A549 (cell line): ENCODE measurements around the gene MMS19. TPM values are rescaled to one million over a fixed set of nuclear protein-coding genes. Genes with fewer than 3 reads are reported as not detected.

Experiments
- ATAC-seq, 2 experiments: fragments of 200-7000 bp in 1 of 2; fragments of >200 bp in 1 of 2; cut with Nextera tagmentation in 1 of 2; cut with Tn5 transposase in 1 of 2; 3 replicates each; pipeline versions ENCODE4 v1.8.0 to v1.9.1; 2018 to 2020; ENCODE audit warnings: mild to moderate bottlenecking in 1 of 2, moderate library complexity in 1 of 2
- CTCF ChIA-PET: fragments of 300-600 bp; sonication (Branson Sonifier 250); formaldehyde crosslinking; extraction: SDS; loops from one replicate; lab custom pipeline; 2021; ENCODE audit warnings: antibody characterized with exemption, inconsistent platforms; lab: Yijun Ruan, JAX
- POLR2A ChIA-PET: fragments of 350-600 bp; formaldehyde crosslinking; extraction: SDS; loops from one replicate; lab custom pipeline; 2021; ENCODE audit warnings: antibody characterized with exemption, inconsistent platforms; lab: Yijun Ruan, JAX
- DNase-seq, 2 experiments: peaks; one replicate each; pipeline versions ENCODE4 v3.0.0 to v3.0.0-alpha.2; 2011 to 2016; ENCODE audit warnings: low read depth in 1 of 2, low spot score in 1 of 2
- FAIRE-seq: peaks from 2 replicates; lab custom pipeline; 2011; peaks lifted over from hg19 to GRCh38; lab: Jason Lieb, UNC
- H3K27ac ChIP-seq, 2 experiments: fragments of >200 bp; sonication (Bioruptor Twin); formaldehyde crosslinking; 3 replicates each; pipeline ENCODE4 v1.5.1; 2016 to 2017
- H3K4me1 ChIP-seq: fragments of >200 bp; sonication (Bioruptor Twin); formaldehyde crosslinking; 3 replicates; pipeline ENCODE4 v1.6.1; 2016
- H3K4me2 ChIP-seq: fragments of >200 bp; sonication (Bioruptor Twin); formaldehyde crosslinking; 3 replicates; pipeline ENCODE4 v1.6.1; 2016
- H3K4me3 ChIP-seq: fragments of >200 bp; sonication (Bioruptor Twin); formaldehyde crosslinking; 3 replicates; pipeline ENCODE4 v1.5.1; 2016
- H3K9me3 ChIP-seq: fragments of >200 bp; sonication (Bioruptor Twin); formaldehyde crosslinking; 3 replicates; pipeline ENCODE4 v1.6.1; 2016
- EHF ChIP-seq: fragments of 250-450 bp; sonication (Bioruptor Pico); IDR thresholded peaks from 2 replicates; pipeline ENCODE4 v1.5.0; 2020; ENCODE audit warnings: mild to moderate bottlenecking
- EP300 ChIP-seq, 2 experiments: fragments of >200 bp; sonication (Bioruptor Twin); formaldehyde crosslinking; IDR thresholded peaks; 2 replicates in 1 of 2; 3 replicates in 1 of 2; pipeline ENCODE4 v1.6.1; 2016 to 2017
- ESRRA ChIP-seq: fragments of 150-350 bp; IDR thresholded peaks from 2 replicates; pipeline ENCODE4 v1.6.1; 2014; ENCODE audit warnings: mild to moderate bottlenecking, low read length, borderline replicate concordance
- FOSB ChIP-seq: fragments of 250-450 bp; sonication (Bioruptor Pico); IDR thresholded peaks from 2 replicates; pipeline ENCODE4 v1.5.0; 2020; ENCODE audit warnings: mild to moderate bottlenecking, moderate library complexity
- HEYL ChIP-seq: fragments of 250-450 bp; sonication (Bioruptor Pico); IDR thresholded peaks from 2 replicates; pipeline ENCODE4 v1.8.0; 2021; ENCODE audit warnings: mild to moderate bottlenecking, moderate library complexity
- MAFK ChIP-seq: fragments of 450-650 bp; IDR thresholded peaks from 2 replicates; pipeline ENCODE4 v1.6.1; 2014; ENCODE audit not compliant: partially characterized antibody
- MYC ChIP-seq: IDR thresholded peaks from 2 replicates; pipeline ENCODE4 v1.6.1; 2012; ENCODE audit warnings: mild to moderate bottlenecking, inconsistent platforms, low read length, improper control_type of control experiment, borderline replicate concordance
- NFE2L2 ChIP-seq: fragments of 150-350 bp; conservative IDR thresholded peaks from 2 replicates; pipeline ENCODE4 v1.6.1; 2014; ENCODE audit warnings: low read length
- NPAS2 ChIP-seq: fragments of 250-450 bp; sonication (Bioruptor Pico); IDR thresholded peaks from 2 replicates; pipeline ENCODE4 v1.8.0; 2022; ENCODE audit warnings: mild to moderate bottlenecking, moderate library complexity, borderline replicate concordance
- RFX5 ChIP-seq: fragments of 450-650 bp; IDR thresholded peaks from 2 replicates; pipeline ENCODE4 v1.7.1; 2014; ENCODE audit warnings: antibody characterized with exemption, mild to moderate bottlenecking, moderate library complexity
- RNF2 ChIP-seq: fragments of 200-600 bp; sonication (generic); IDR thresholded peaks from 2 replicates; pipeline ENCODE4 v1.6.1; 2016; ENCODE audit warnings: low read depth, mild to moderate bottlenecking, antibody characterized with exemption, moderate library complexity, borderline replicate concordance
- SMC3 ChIP-seq: fragments of >200 bp; sonication (Bioruptor Twin); formaldehyde crosslinking; IDR thresholded peaks from 3 replicates; pipeline ENCODE4 v1.6.1; 2018; ENCODE audit warnings: inconsistent platforms
- TFCP2L1 ChIP-seq: fragments of 250-450 bp; sonication (Bioruptor Pico); IDR thresholded peaks from 2 replicates; pipeline ENCODE4 v1.5.0; 2021; ENCODE audit warnings: mild to moderate bottlenecking
- TP53 ChIP-seq: fragments of 250-450 bp; sonication (Bioruptor Pico); IDR thresholded peaks from 2 replicates; pipeline ENCODE4 v1.5.0; 2021; ENCODE audit warnings: mild to moderate bottlenecking, moderate library complexity
- ZNF302 ChIP-seq: fragments of 250-450 bp; sonication (Bioruptor Pico); IDR thresholded peaks from 2 replicates; pipeline ENCODE4 v1.9.0; 2021; ENCODE audit warnings: inconsistent platforms, mild to moderate bottlenecking, moderate library complexity
- WGBS: methylation state at CpG from one replicate; pipeline ENCODE4 v1.1.6; 2017; ENCODE audit errors: missing lambda C conversion rate; 5-methylcytosine and 5-hydroxymethylcytosine counted together
- polyA plus RNA-seq, 4 experiments: library from polyadenylated mRNA; depleted of rRNA in 3 of 4; stranded (reverse); fragments of >200 nt; fragmentation: RNase III in 1 of 4; extraction: RNeasy Plus Mini Kit Qiagen cat#74134 plus additional on column Dnase treatment in 1 of 4; gene quantifications; 2 replicates in 3 of 4; 3 replicates in 1 of 4; pipeline ENCODE4 v1.2.3, GENCODE V29; 2011 to 2017
- TF ChIP-seq, protein P1 (sequence below): IDR thresholded peaks from 2 replicates; pipeline ENCODE4 v1.6.1; 2012
- TF ChIP-seq, protein P2 (sequence below): fragments of >200 bp; sonication (Bioruptor Twin); formaldehyde crosslinking; IDR thresholded peaks from 3 replicates; pipeline ENCODE4 v1.6.1; 2016
- TF ChIP-seq, protein P3 (sequence below): fragments of 250-450 bp; sonication (Bioruptor Pico); IDR thresholded peaks from 2 replicates; pipeline ENCODE4 v1.5.0; 2021; ENCODE audit warnings: mild to moderate bottlenecking, moderate library complexity, borderline replicate concordance
- TF ChIP-seq, protein P4 (sequence below): fragments of 250-450 bp; sonication (Bioruptor Pico); IDR thresholded peaks from 2 replicates; pipeline ENCODE4 v1.5.0; 2020; ENCODE audit warnings: low read depth, mild to moderate bottlenecking, moderate library complexity
- TF ChIP-seq, protein P5 (sequence below): fragments of >200 bp; sonication (Bioruptor Twin); formaldehyde crosslinking; IDR thresholded peaks from 3 replicates; pipeline ENCODE4 v1.5.1; 2016
- TF ChIP-seq, protein P6 (sequence below): fragments of 150-350 bp; IDR thresholded peaks from 2 replicates; pipeline ENCODE4 v1.6.1; 2014; ENCODE audit warnings: low read depth, mild to moderate bottlenecking, low read length

The MMS19 gene
- polyA plus RNA-seq, 2 of the 4 experiments (the other 2 are of a cell fraction), result 60.6 to 65.6 TPM

DNA sequence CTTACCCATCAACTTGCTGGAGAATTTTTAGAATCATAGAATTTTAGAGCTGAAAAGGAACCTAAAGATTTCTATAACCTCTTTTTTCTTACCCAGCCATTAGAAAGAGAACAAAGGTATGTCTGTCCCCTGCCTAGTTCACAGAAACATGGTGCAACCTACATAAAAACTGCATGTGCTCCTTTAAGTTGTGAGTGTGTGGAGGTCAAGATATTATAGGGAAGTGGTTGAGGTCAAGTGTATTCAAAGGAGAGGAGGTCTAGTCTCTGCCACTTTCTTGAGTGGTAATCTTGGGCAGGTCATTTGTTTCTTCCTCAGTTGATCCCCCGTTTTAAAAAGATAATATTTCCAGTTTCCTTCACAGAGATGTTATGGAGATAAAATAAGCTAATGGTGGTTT, 6.9 kb upstream of the MMS19 start:
- no peak overlapping the region for H3K4me2 ChIP-seq
- WGBS, result 65% methylated on average over 1 of the region's 1 CpG
- H3K4me1 ChIP-seq, result peaks cover 2% of the 10 kb centered on the region; the same call in 1 of the 3 replicates
- no peak for TF ChIP-seq TP53 (CRISPR knock-in tag)
- TF ChIP-seq NPAS2, result no peak
- TF ChIP-seq EHF (CRISPR knock-in tag), result no peak
- no peak for TF ChIP-seq MAFK
- TF ChIP-seq, protein P1, sequence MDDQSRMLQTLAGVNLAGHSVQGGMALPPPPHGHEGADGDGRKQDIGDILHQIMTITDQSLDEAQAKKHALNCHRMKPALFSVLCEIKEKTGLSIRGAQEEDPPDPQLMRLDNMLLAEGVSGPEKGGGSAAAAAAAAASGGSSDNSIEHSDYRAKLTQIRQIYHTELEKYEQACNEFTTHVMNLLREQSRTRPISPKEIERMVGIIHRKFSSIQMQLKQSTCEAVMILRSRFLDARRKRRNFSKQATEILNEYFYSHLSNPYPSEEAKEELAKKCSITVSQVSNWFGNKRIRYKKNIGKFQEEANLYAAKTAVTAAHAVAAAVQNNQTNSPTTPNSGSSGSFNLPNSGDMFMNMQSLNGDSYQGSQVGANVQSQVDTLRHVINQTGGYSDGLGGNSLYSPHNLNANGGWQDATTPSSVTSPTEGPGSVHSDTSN, result no peak
- no peak for TF ChIP-seq HEYL (CRISPR knock-in tag)
- TF ChIP-seq, protein P2, sequence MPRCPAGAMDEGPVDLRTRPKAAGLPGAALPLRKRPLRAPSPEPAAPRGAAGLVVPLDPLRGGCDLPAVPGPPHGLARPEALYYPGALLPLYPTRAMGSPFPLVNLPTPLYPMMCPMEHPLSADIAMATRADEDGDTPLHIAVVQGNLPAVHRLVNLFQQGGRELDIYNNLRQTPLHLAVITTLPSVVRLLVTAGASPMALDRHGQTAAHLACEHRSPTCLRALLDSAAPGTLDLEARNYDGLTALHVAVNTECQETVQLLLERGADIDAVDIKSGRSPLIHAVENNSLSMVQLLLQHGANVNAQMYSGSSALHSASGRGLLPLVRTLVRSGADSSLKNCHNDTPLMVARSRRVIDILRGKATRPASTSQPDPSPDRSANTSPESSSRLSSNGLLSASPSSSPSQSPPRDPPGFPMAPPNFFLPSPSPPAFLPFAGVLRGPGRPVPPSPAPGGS, result no peak
- TF ChIP-seq FOSB (CRISPR knock-in tag), result no peak
- no peak for TF ChIP-seq TFCP2L1 (CRISPR knock-in tag)
- TF ChIP-seq SMC3, result no peak
- TF ChIP-seq NFE2L2, result no peak
- TF ChIP-seq, protein P3, sequence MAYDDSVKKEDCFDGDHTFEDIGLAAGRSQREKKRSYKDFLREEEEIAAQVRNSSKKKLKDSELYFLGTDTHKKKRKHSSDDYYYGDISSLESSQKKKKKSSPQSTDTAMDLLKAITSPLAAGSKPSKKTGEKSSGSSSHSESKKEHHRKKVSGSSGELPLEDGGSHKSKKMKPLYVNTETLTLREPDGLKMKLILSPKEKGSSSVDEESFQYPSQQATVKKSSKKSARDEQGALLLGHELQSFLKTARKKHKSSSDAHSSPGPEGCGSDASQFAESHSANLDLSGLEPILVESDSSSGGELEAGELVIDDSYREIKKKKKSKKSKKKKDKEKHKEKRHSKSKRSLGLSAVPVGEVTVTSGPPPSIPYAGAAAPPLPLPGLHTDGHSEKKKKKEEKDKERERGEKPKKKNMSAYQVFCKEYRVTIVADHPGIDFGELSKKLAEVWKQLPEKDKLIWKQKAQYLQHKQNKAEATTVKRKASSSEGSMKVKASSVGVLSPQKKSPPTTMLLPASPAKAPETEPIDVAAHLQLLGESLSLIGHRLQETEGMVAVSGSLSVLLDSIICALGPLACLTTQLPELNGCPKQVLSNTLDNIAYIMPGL (CRISPR knock-in tag), result no peak
- no peak for TF ChIP-seq RNF2
- no peak for TF ChIP-seq RFX5
- TF ChIP-seq, protein P4, sequence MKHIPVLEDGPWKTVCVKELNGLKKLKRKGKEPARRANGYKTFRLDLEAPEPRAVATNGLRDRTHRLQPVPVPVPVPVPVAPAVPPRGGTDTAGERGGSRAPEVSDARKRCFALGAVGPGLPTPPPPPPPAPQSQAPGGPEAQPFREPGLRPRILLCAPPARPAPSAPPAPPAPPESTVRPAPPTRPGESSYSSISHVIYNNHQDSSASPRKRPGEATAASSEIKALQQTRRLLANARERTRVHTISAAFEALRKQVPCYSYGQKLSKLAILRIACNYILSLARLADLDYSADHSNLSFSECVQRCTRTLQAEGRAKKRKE (CRISPR knock-in tag), result no peak
- no peak for TF ChIP-seq ESRRA
- no peak for TF ChIP-seq EP300 (IDR thresholded peaks at IDR 0.05)
- TF ChIP-seq, protein P5, sequence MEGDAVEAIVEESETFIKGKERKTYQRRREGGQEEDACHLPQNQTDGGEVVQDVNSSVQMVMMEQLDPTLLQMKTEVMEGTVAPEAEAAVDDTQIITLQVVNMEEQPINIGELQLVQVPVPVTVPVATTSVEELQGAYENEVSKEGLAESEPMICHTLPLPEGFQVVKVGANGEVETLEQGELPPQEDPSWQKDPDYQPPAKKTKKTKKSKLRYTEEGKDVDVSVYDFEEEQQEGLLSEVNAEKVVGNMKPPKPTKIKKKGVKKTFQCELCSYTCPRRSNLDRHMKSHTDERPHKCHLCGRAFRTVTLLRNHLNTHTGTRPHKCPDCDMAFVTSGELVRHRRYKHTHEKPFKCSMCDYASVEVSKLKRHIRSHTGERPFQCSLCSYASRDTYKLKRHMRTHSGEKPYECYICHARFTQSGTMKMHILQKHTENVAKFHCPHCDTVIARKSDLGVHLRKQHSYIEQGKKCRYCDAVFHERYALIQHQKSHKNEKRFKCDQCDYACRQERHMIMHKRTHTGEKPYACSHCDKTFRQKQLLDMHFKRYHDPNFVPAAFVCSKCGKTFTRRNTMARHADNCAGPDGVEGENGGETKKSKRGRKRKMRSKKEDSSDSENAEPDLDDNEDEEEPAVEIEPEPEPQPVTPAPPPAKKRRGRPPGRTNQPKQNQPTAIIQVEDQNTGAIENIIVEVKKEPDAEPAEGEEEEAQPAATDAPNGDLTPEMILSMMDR, result no peak
- ChIA-PET CTCF (interaction anchor here (0.9 kb wide), 2 partner anchors 31 to 47 kb away, joined by 3 read pairs; no protein-coding TSS in a partner anchor), POLR2A (no interaction called here)
- no peak for DNase-seq
- no peaks in the 10 kb centered on the region for H3K9me3 ChIP-seq
- no peak for ATAC-seq
- no peak overlapping the region for H3K27ac ChIP-seq
- FAIRE-seq, result no peak
- H3K4me3 ChIP-seq, result no peak overlapping the region

DNA sequence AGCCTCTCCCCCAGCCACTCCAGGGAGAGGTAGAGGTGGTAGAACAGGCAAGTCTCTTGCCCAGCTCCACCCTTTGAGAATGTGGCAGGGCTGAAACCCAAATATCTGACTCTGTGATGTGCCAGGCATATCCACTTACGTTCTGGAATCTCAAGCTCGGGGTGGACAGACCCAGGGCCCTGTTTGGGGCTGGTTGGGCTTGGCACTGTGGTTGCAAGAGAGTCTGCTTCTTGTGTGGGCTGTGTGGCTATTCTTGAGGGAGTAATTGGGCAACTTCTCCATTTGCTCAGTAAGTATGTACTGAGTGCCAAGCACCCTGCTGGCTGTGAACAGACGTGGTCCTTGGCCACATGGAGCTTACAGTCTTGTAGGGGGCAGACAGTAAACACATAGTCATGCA, 5.2 kb upstream of the MMS19 start:
- Histone ChIP-seq H3K4me2 (no peak overlapping the region), H3K4me3 (no peak overlapping the region), H3K4me1 (peaks cover 7% of the 10 kb centered on the region; the same call in 2 of the 3 replicates)
- ChIA-PET CTCF (interaction anchor here (0.9 to 2.5 kb wide), 4 partner anchors 10 to 50 kb away, joined by 3 to 12 read pairs (median 4); no protein-coding TSS in a partner anchor), POLR2A (no interaction called here)
- no peak for ATAC-seq
- FAIRE-seq, result no peak
- DNase-seq, result no peak
- TF ChIP-seq MYC (no peak), ZNF302 (CRISPR knock-in tag) (no peak)
- TF ChIP-seq, protein P6, sequence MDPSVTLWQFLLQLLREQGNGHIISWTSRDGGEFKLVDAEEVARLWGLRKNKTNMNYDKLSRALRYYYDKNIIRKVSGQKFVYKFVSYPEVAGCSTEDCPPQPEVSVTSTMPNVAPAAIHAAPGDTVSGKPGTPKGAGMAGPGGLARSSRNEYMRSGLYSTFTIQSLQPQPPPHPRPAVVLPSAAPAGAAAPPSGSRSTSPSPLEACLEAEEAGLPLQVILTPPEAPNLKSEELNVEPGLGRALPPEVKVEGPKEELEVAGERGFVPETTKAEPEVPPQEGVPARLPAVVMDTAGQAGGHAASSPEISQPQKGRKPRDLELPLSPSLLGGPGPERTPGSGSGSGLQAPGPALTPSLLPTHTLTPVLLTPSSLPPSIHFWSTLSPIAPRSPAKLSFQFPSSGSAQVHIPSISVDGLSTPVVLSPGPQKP, result no peak
- TF ChIP-seq, all 56 proteins: peak for 0
- Histone ChIP-seq H3K27ac (no peak overlapping the region), H3K9me3 (no peaks in the 10 kb centered on the region)
- WGBS, result 66% methylated on average over 3 of the region's 3 CpGs
